ENCODE measurements around the gene RSPRY1.
"Not testable (repeated sequence)": the region's sequence is repeated elsewhere in the genome, so short reads cannot be mapped to it uniquely, and the experiment has no call there.

Gene RSPRY1

GRCh38 chr16:57275946-57276345 is 89.8 kb downstream of the RSPRY1 start:
- DNase-seq, result not testable (repeated sequence)

DNA sequence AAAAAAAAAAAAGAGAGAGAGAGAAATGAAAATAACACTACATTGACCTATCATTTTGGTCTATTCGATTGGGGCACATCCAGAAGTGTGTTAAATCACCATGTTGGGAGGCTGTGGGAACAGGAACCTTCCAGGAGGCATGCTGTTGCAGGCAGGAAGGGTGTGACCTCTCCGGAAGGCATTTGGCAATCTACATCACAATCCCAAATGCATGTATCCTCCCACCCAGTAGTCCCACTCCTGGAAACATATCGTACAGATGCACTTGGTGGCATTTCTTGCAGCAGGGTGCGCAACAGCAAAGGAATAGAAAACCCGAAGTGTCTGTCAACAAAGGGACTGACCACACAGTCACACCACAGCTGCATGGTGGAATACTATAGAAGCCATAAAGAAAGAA is 90.5 kb downstream of the RSPRY1 start:
- DNase-seq, result peak; percentile 52 to 77

DNA sequence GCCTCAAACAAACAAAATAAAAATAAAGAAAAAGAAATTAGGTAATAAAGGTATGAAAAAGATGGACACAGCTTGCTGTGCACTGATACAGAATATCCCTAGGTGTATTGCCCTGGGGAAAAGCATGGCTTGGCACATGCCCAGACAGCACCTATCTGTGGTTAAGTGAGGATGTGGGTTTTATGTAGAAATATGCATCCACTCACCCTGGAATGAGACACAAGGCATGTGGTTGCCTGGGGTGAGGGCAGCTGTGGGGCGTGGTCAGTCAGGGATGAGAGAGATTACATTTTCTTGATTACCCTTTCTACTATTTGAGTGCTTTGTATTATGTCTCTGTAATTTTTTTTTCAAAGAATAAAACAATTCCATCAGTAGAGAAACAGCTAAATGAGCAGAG is 91.5 kb downstream of the RSPRY1 start:
- DNase-seq, result peak; percentile 25 to 40

DNA sequence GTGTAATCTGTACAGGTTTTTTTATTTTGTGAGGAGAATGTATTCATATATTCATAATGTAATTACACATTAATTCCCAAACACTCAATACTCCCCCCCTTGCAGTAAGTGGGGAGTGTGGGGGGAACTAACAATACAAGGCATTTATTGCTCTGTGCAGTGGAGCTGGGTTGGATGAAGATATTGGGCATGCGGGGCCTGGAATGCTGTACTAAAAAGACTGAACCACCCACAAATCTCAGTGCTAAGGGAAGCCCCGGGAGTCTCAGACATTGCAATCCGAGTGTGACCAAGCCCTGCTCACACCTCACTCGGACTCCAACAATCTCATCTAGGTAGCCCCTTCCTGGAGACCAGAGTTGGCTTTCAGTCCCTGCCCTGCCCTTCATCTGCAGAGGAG is 92.4 kb downstream of the RSPRY1 start:
- DNase-seq, result no peak

- no peak for DNase-seq
Measured at GRCh38 chr16:57279780-57280638, 93.9 kb downstream of the RSPRY1 start.

DNA sequence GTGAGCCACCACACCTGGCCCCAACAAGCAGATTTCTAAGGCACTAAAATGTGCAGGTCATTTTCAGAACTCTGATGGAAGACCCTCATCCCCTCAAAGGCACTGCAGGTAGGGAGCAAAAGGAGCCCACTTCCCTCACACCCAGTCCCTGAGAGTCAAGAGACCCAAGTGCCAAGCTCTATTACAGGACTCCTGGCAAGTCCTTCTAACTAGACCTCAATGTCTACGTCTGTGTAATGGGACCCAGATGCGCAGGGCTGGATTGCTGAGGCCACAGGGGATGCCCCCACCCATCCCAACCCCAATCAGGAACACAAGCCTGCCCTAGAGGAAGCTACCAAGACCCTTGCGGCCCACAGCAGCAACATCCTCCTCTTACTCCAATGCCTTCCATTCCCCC is 95.7 kb downstream of the RSPRY1 start:
- no peak for DNase-seq

DNA sequence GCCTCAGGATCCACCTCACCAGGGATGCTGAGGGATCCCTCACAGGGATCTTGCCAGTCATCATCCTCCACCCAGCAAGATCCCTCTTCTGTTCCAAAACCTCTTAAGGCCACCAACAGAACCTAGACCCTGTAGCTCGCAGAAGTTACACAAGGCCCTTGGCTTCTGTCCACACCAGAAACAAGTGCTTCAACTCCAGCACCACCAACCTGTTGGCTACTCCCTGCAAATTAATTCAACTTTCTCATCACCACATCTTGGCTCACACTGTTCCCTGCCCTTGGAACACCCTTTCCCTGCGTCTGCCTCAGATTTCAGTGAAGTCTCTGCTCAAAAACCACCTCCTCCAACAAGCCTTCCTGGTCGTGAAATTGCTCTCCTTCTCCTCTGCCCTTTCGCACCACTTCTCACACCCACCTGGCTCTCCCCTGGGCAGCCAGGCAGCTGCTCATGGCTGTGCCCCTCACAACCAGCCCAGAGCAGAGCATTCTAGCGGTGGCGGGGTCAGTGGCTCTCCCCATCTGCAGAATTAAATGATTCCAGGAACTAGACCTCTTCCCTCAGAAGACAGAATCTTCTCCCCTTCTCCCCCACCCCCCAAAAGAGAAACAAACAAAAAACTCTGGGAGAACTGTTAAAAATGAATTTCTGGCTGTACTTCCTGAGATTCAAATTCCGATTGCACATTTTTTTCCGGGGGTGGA is 96.5 kb downstream of the RSPRY1 start:
- DNase-seq, result no peak

GRCh38 chr16:57283214-57283958 is 97.3 kb downstream of the RSPRY1 start:
- no peak for DNase-seq

DNA sequence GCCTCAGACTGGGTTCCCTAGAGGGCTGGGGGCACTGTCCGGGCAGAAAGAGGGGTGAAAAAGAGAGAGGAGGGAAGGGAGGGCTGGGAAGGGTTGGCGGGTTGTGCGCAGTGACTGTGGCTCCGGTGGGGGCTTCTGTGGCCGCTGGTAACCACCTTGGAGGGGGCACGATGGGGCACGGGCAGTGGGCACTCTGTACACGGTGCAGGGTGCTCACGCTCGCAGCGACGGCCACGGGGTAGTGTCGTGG is 97.8 kb downstream of the RSPRY1 start:
- no peak for DNase-seq

DNA sequence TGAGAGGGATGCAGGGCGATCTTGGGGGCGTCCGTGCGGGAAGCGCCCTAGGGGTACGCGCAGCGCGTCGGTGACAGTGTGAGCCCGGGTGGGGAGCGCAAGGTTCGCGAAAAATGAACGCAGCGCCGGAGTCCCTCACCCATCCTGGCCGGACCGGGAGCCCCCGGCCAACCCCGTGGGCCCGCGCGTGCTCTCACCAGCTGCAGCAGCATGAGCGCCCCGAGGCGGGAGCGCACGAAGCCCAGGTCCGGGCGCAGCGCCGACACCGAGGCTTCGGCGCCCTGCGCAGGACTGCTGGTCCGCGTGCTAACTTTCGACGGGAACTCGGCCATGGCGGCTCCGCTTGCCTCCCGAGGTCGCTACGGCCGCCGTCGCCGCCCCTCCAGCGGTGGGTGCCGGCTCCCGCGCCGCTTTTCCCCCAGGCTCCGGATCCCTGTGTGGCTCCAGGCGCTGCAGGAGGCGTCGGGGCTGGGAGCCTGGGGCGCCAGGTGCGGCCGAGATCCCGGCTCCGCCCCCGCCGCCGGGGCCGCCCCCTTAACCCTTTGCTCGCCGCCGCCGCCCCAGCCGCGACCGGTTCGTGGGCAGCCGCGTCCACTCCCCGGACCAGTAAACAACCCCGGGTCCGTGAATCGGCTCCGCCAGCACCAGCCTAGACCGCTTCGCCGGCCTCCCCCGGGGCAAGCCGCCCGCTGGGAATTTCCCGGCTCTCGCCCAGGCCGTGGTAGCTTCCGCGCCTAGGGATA is 98.3 kb downstream of the RSPRY1 start, which contains the start of gene PLLP:
Gene PLLP, minus strand, starts transcription at position 464 of the 743 bp plus-strand sequence. Its CDS starts 132 bp downstream, at position 332.
- peak; percentile 52 to 66 for DNase-seq

DNA sequence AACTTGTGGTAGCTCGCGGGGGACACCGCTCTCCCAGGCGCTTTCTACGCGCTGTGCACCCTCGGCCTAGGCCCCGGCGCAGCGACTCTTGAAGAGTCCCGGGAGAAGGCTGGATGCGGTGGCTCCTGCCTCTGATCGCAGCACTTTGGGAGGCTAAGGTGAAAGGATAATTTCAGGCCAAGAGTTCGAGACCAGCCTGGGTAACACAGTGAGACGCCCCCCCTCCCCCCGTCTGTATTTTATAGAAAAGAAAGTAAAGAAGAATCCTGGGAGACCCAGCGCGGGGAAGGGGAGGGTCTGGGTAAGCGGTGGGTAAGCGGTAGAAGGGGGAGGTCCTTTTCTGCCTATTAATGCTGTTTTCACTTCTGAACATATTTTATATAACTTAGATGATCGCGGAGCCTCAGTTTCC is 98.8 kb downstream of the RSPRY1 start:
- DNase-seq, result no peak

GRCh38 chr16:57285379-57285778 is 99.2 kb downstream of the RSPRY1 start:
- DNase-seq, result no peak

GRCh38 chr16:57289391-57290257 is 103.5 kb downstream of the RSPRY1 start:
- DNase-seq, result no peak
